T-cell (primary cell): Measurements from ENCODE around the gene IL36B. TPM values are rescaled to one million over a fixed set of nuclear protein-coding genes. Genes with fewer than 3 reads are reported as not detected.

Experiments used
- ATAC-seq, 4 experiments: fragments of 200-7000 bp in 3 of 4; fragments of 150-1000 bp in 1 of 4; cut with Tn5 transposase; replicated peaks in 1 of 4; 1 replicate in 3 of 4; 2 replicates in 1 of 4; pipeline ENCODE4 v1.10.0; 2021; ENCODE audit warnings: moderate library complexity in 3 of 4, mild to moderate bottlenecking in 2 of 4, moderate number of reproducible peaks in 1 of 4
- CTCF ChIA-PET, 2 donors: fragments of 300-600 bp; sonication (Branson Sonifier 250); formaldehyde crosslinking; loops; one replicate each; lab custom pipeline; 2022; ENCODE audit warnings: antibody characterized with exemption in 2 of 2; lab: Charles Lee
- POLR2A ChIA-PET, 2 donors: fragments of 300-600 bp; sonication (Branson Sonifier 250); formaldehyde crosslinking; loops; one replicate each; lab custom pipeline; 2022; ENCODE audit warnings: antibody characterized with exemption in 2 of 2; lab: Charles Lee
- DNase-seq, 35 experiments: peaks; one replicate each; pipeline versions ENCODE4 v3.0.0 to v3.0.0-alpha.2; 2013 to 2023
- H3K27ac ChIP-seq: one replicate; pipeline ENCODE4 v1.5.1; 2013; ENCODE audit warnings: low read length
- H3K27me3 ChIP-seq, 2 experiments: replicated peaks in 1 of 2; 1 replicate in 1 of 2; 2 replicates in 1 of 2; pipeline versions ENCODE4 v1.6.1 to v1.7.0; 2013; ENCODE audit warnings: low read length in 1 of 2, mixed read lengths in 1 of 2; ENCODE audit not compliant: control insufficient read depth in 2 of 2, insufficient read depth in 2 of 2; ENCODE audit errors: extremely low read depth in 1 of 2
- H3K36me3 ChIP-seq, 2 donors: 1 replicate in 1 of 2; 2 replicates in 1 of 2; pipeline versions ENCODE4 v1.6.1 to v1.7.0; 2013; ENCODE audit warnings: low read length in 1 of 2; ENCODE audit not compliant: control insufficient read depth in 2 of 2, insufficient read depth in 1 of 2; ENCODE audit errors: extremely low read depth in 1 of 2
- H3K4me1 ChIP-seq, 2 experiments: 1 replicate in 1 of 2; 2 replicates in 1 of 2; pipeline versions ENCODE4 v1.6.1 to v1.7.0; 2013; ENCODE audit warnings: low read length in 2 of 2, mixed read lengths in 1 of 2; ENCODE audit not compliant: insufficient read depth in 2 of 2, control insufficient read depth in 1 of 2; ENCODE audit errors: extremely low read depth in 1 of 2
- H3K4me3 ChIP-seq, 2 donors: 1 replicate in 1 of 2; 2 replicates in 1 of 2; pipeline versions ENCODE4 v1.5.1 to v1.7.0; 2013; ENCODE audit warnings: mild to moderate bottlenecking in 2 of 2, low read length in 1 of 2, moderate library complexity in 1 of 2; ENCODE audit not compliant: control insufficient read depth in 1 of 2; ENCODE audit errors: extremely low read depth in 1 of 2
- H3K9me3 ChIP-seq: 2 replicates; pipeline ENCODE4 v1.7.0; 2013
- H3K27ac Mint-ChIP-seq, 2 donors: one replicate each; pipeline ENCODE4 v1.8.0; 2020 to 2021; ENCODE audit warnings: mild to moderate bottlenecking in 2 of 2, mixed read lengths in 2 of 2
- H3K27me3 Mint-ChIP-seq, 2 donors: one replicate each; pipeline ENCODE4 v1.8.0; 2021 to 2022; ENCODE audit warnings: mixed read lengths in 2 of 2
- H3K36me3 Mint-ChIP-seq: one replicate; pipeline ENCODE4 v1.8.0; 2021; ENCODE audit warnings: mixed read lengths
- H3K4me1 Mint-ChIP-seq, 3 donors: one replicate each; pipeline ENCODE4 v1.8.0; 2020 to 2022; ENCODE audit warnings: mixed read lengths in 3 of 3, mild to moderate bottlenecking in 1 of 3
- H3K4me3 Mint-ChIP-seq, 3 donors: one replicate each; pipeline ENCODE4 v1.8.0; 2020 to 2022; ENCODE audit warnings: mild to moderate bottlenecking in 3 of 3, mixed read lengths in 3 of 3, moderate library complexity in 3 of 3
- H3K9me3 Mint-ChIP-seq, 3 donors: one replicate each; pipeline ENCODE4 v1.8.0; 2020 to 2022; ENCODE audit warnings: mixed read lengths in 3 of 3
- WGBS: methylation state at CpG from one replicate; pipeline ENCODE4 v1.1.5; 2013; ENCODE audit warnings: missing lambda C conversion rate; ENCODE audit not compliant: insufficient coverage; 5-methylcytosine and 5-hydroxymethylcytosine counted together
- total RNA-seq, 35 experiments: library from RNA in 6 of 35; stranded (reverse) in 6 of 35; fragments of 120-200 nt in 1 of 35; gene quantifications; one replicate each; pipeline versions ENCODE4 v1.2.1 to v1.2.4 and lab custom pipeline; 2013 to 2026

The IL36B gene
- total RNA-seq, 5 donors from 2014 or later (not counting 1 experiment from before 2014, with no cell fraction given) = not detected

DNA sequence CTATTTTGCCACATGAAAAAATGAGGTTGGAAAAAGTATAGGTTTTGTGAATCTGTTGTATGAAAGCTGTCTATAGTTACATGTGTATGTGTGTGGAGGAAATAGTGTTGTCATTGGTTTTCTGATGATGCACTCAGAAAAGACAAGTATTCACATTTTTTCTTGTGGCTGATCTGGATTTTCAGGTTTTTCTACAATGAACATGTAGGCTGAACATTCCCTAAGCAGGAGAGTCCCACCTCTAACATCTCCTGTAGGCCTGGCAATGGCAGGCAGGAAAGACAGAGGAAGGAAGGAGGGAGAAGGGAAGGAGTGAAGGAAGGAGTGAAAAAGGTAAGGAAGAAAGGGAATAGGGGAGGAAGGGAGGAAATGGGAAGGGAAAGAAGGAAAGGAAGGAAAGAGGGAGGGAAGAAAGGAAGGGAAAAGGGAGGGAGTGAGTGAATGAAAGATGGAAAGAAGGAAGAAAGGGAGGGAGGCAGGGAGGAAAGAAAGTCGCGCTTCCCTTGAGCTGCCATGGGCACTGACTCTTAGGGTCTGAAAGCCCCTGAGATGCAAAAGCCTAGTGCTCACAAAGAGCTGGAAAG, 5.8 kb upstream of the IL36B start:
- ChIA-PET POLR2A (interaction anchor here in 1 of 2 donors (0.7 kb wide), 1 partner anchor 18 kb away, joined by 3 read pairs; no protein-coding TSS in a partner anchor), CTCF (no interaction called here)
- no peak for DNase-seq
- Histone ChIP-seq H3K27me3 (peaks cover 0 to 23% of the 10 kb centered on the region in 2 experiments), H3K36me3 (no peaks in the 10 kb centered on the region), H3K4me3 (no peak overlapping the region), H3K9me3 (no peaks in the 10 kb centered on the region), H3K27ac (no peak overlapping the region), H3K4me1 (no peaks in the 10 kb centered on the region)
- Mint-ChIP-seq H3K4me1 (no peaks in the 10 kb centered on the region), H3K27me3 (peaks cover 0 to 6% of the 10 kb centered on the region in 2 donors), H3K4me3 (no peak overlapping the region), H3K9me3 (peaks cover 9 to 27% (median 14%) of the 10 kb centered on the region in 3 donors), H3K27ac (no peak overlapping the region), H3K36me3 (peaks cover 3% of the 10 kb centered on the region)
- ATAC-seq = no peak
- WGBS = 50% methylated on average over 2 of the region's 2 CpGs

GRCh38 chr2:113057117-113057516, 4.5 kb upstream of the IL36B start:
- CTCF ChIA-PET = no interaction called here
- H3K36me3 ChIP-seq = no peaks in the 10 kb centered on the region
- no peak overlapping the region for H3K4me3 ChIP-seq

GRCh38 chr2:113056521-113056920, 3.9 kb upstream of the IL36B start:
- no peak for DNase-seq
- Mint-ChIP-seq H3K36me3 (peaks cover 3% of the 10 kb centered on the region), H3K4me1 (no peaks in the 10 kb centered on the region), H3K9me3 (peaks cover 9 to 27% (median 14%) of the 10 kb centered on the region in 3 donors), H3K27ac (no peak overlapping the region), H3K27me3 (peaks cover 0 to 5% of the 10 kb centered on the region in 2 donors), H3K4me3 (no peak overlapping the region)
- CTCF ChIA-PET = no interaction called here
- Histone ChIP-seq H3K36me3 (no peaks in the 10 kb centered on the region), H3K4me3 (no peak overlapping the region), H3K4me1 (no peaks in the 10 kb centered on the region), H3K9me3 (no peaks in the 10 kb centered on the region), H3K27me3 (peaks cover 0 to 18% of the 10 kb centered on the region in 2 experiments), H3K27ac (no peak overlapping the region)
- WGBS = no CpG with 5 or more reads among the region's 1 CpG
- no peak for ATAC-seq
- POLR2A ChIA-PET = no interaction called here

More at GRCh38 chr2:113057117-113057516, 4.5 kb upstream of the IL36B start:
- Mint-ChIP-seq H3K4me1 (no peaks in the 10 kb centered on the region), H3K27me3 (peaks cover 0 to 6% of the 10 kb centered on the region in 2 donors), H3K9me3 (peaks cover 9 to 27% (median 14%) of the 10 kb centered on the region in 3 donors), H3K4me3 (no peak overlapping the region), H3K36me3 (peaks cover 3% of the 10 kb centered on the region), H3K27ac (no peak overlapping the region)
- no peaks in the 10 kb centered on the region for H3K9me3 ChIP-seq
- POLR2A ChIA-PET = interaction anchor here in 1 of 2 donors (0.6 kb wide), 1 partner anchor 73 kb away, joined by 3 read pairs; no protein-coding TSS in a partner anchor
- ATAC-seq (no peak), DNase-seq (no peak)
- no peaks in the 10 kb centered on the region for H3K4me1 ChIP-seq
- H3K27me3 ChIP-seq = peaks cover 0 to 20% of the 10 kb centered on the region in 2 experiments
- no peak overlapping the region for H3K27ac ChIP-seq
- no CpG with 5 or more reads among the region's 1 CpG for WGBS

GRCh38 chr2:113054066-113054465, 1.4 kb upstream of the IL36B start:
- Histone ChIP-seq H3K4me1 (no peaks in the 10 kb centered on the region), H3K36me3 (no peaks in the 10 kb centered on the region), H3K9me3 (no peaks in the 10 kb centered on the region), H3K27ac (no peak overlapping the region), H3K4me3 (no peak overlapping the region), H3K27me3 (peaks cover 0 to 15% of the 10 kb centered on the region in 2 experiments)
- ATAC-seq (no peak), DNase-seq (no peak)
- Mint-ChIP-seq H3K36me3 (peaks cover 3% of the 10 kb centered on the region), H3K4me1 (no peaks in the 10 kb centered on the region), H3K27me3 (peaks cover 0 to 5% of the 10 kb centered on the region in 2 donors), H3K27ac (no peak overlapping the region), H3K9me3 (peaks cover 9 to 27% (median 14%) of the 10 kb centered on the region in 3 donors), H3K4me3 (no peak overlapping the region)
- ChIA-PET POLR2A (no interaction called here), CTCF (no interaction called here)

DNA sequence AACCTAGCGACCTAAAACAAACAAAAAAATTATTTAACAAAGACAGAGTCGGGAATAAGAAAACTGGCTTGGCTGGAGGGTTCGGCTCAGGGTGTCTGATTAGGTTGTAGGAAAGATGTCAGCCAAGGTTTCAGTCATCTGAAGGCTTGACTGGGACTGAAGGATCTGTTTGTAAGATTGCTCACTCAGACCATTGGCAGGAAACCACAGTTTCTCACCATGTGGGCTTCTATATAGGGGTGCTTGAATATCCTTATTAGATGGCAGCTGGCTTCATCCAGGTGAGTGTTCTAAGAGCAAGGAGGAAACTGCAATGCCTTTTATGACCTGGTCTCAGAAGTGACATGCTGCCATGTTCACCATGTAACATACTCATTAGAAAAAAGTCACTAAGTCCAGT, 999 bp upstream of the IL36B start:
- Histone ChIP-seq H3K27me3 (peaks cover 0 to 11% of the 10 kb centered on the region in 2 experiments), H3K4me3 (no peak overlapping the region), H3K9me3 (no peaks in the 10 kb centered on the region), H3K4me1 (no peaks in the 10 kb centered on the region), H3K36me3 (no peaks in the 10 kb centered on the region), H3K27ac (no peak overlapping the region)
- ATAC-seq (no peak), DNase-seq (no peak)
- CTCF ChIA-PET = interaction anchor here in 1 of 2 donors (1.5 kb wide), 1 partner anchor 26 kb away, joined by 3 read pairs; no protein-coding TSS in a partner anchor
- H3K4me1 Mint-ChIP-seq = no peaks in the 10 kb centered on the region
- peaks cover 3% of the 10 kb centered on the region for H3K36me3 Mint-ChIP-seq
- peaks cover 0 to 5% of the 10 kb centered on the region in 2 donors for H3K27me3 Mint-ChIP-seq
- peaks cover 9 to 27% (median 14%) of the 10 kb centered on the region in 3 donors for H3K9me3 Mint-ChIP-seq
- POLR2A ChIA-PET = no interaction called here
- WGBS = 100% methylated on average over 1 of the region's 3 CpGs
- H3K4me3 Mint-ChIP-seq = no peak overlapping the region
- H3K27ac Mint-ChIP-seq = no peak overlapping the region

GRCh38 chr2:113050921-113051895, 1.5 kb downstream of the IL36B start:
- H3K36me3 Mint-ChIP-seq = peaks cover 3% of the 10 kb centered on the region
- Histone ChIP-seq H3K9me3 (no peaks in the 10 kb centered on the region), H3K27me3 (peaks cover 0 to 11% of the 10 kb centered on the region in 2 experiments), H3K4me3 (no peak overlapping the region), H3K4me1 (no peaks in the 10 kb centered on the region), H3K27ac (no peak overlapping the region), H3K36me3 (no peaks in the 10 kb centered on the region)
- no peak overlapping the region for H3K27ac Mint-ChIP-seq
- ChIA-PET CTCF (interaction anchor here (0.5 to 0.7 kb wide), 2 partner anchors 38 to 151 kb away, joined by 3 to 4 read pairs; no protein-coding TSS in a partner anchor), POLR2A (no interaction called here)
- peak in 1 of 35 experiments; percentile 2 for DNase-seq
- no peaks in the 10 kb centered on the region for H3K4me1 Mint-ChIP-seq
- ATAC-seq = no peak
- H3K4me3 Mint-ChIP-seq = no peak overlapping the region
- H3K27me3 Mint-ChIP-seq = peaks cover 0 to 4% of the 10 kb centered on the region in 2 donors
- H3K9me3 Mint-ChIP-seq = peaks cover 9 to 24% (median 14%) of the 10 kb centered on the region in 3 donors
- WGBS = 95% methylated on average over 35 of the region's 38 CpGs
